PFSK-1 (cell line): ENCODE results near the gene SDF2L1.

ENCODE experiments used
- FOXP2 ChIP-seq: optimal IDR thresholded peaks from 2 replicates; pipeline ENCODE3; 2011; ENCODE audit warnings: borderline replicate concordance, control low read depth, inconsistent platforms; ENCODE audit not compliant: insufficient read depth; ENCODE audit errors: extremely low read length, extremely low read depth
- POLR2AphosphoS5 ChIP-seq: IDR thresholded peaks from 2 replicates; pipeline ENCODE4 v1.6.1; 2012; ENCODE audit warnings: low read depth, mild to moderate bottlenecking, control low read depth, low read length, moderate library complexity
- SIN3A ChIP-seq: IDR thresholded peaks from 2 replicates; pipeline ENCODE4 v1.6.1; 2012; ENCODE audit warnings: mild to moderate bottlenecking, low read length, moderate library complexity, borderline replicate concordance; ENCODE audit not compliant: insufficient read depth
- TAF1 ChIP-seq: IDR thresholded peaks from 2 replicates; pipeline ENCODE4 v1.6.1; 2012; ENCODE audit warnings: low read length, control low read depth, borderline replicate concordance; ENCODE audit not compliant: insufficient read depth
- TF ChIP-seq, protein P1 (sequence below), 2 experiments: IDR thresholded peaks; 2 replicates each; pipeline versions ENCODE4 v1.6.1 to v1.8.0; 2011 to 2012; ENCODE audit warnings: low read depth in 2 of 2, low read length in 2 of 2, control low read depth in 1 of 2, inconsistent platforms in 1 of 2, mild to moderate bottlenecking in 1 of 2, moderate library complexity in 1 of 2; ENCODE audit not compliant: insufficient read depth in 1 of 2

DNA sequence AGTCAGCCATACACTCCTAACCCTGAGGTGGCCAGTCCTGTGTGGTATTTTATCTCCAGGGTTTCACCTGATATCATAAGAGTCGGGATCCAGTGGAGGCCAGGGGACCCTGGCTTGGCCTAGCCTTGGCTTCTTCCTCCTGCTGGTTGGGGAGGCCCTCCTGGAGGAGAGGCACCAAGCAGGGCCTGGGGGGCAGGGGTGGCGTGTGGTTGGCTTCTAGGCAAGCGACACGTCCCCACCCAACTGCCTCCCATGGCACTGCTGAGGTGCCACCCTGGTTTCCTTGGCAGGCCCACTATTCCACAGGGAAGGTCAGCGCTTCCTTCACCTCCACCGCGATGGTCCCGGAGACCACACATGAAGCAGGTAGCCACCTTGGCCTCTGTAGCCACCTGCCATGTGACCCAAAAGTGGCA is 44.1 kb downstream of the SDF2L1 start:
- TF ChIP-seq POLR2AphosphoS5 = no peak
- no peak for TF ChIP-seq SIN3A
- TF ChIP-seq, protein P1, sequence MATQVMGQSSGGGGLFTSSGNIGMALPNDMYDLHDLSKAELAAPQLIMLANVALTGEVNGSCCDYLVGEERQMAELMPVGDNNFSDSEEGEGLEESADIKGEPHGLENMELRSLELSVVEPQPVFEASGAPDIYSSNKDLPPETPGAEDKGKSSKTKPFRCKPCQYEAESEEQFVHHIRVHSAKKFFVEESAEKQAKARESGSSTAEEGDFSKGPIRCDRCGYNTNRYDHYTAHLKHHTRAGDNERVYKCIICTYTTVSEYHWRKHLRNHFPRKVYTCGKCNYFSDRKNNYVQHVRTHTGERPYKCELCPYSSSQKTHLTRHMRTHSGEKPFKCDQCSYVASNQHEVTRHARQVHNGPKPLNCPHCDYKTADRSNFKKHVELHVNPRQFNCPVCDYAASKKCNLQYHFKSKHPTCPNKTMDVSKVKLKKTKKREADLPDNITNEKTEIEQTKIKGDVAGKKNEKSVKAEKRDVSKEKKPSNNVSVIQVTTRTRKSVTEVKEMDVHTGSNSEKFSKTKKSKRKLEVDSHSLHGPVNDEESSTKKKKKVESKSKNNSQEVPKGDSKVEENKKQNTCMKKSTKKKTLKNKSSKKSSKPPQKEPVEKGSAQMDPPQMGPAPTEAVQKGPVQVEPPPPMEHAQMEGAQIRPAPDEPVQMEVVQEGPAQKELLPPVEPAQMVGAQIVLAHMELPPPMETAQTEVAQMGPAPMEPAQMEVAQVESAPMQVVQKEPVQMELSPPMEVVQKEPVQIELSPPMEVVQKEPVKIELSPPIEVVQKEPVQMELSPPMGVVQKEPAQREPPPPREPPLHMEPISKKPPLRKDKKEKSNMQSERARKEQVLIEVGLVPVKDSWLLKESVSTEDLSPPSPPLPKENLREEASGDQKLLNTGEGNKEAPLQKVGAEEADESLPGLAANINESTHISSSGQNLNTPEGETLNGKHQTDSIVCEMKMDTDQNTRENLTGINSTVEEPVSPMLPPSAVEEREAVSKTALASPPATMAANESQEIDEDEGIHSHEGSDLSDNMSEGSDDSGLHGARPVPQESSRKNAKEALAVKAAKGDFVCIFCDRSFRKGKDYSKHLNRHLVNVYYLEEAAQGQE (IDR thresholded peaks at IDR 0.05; ENCODE audit: insufficient read depth in 1 of 2, low read depth in 2 of 2, low read length in 2 of 2) = no peak
- no peak for TF ChIP-seq TAF1
- no peak for TF ChIP-seq FOXP2
